Lower lobe of right lung (tissue), 2 donors: ENCODE data around the gene APOA4. TPM values are rescaled to one million over a fixed set of nuclear protein-coding genes. Genes with fewer than 3 reads are reported as not detected.
A peak's percentile ranks its signal among the peaks of the same experiment; 100 is the strongest.

Source experiments
- ATAC-seq, 2 donors: fragments of 200-7000 bp; cut with Tn5 transposase; one replicate each; pipeline ENCODE4 v1.9.1; 2020 to 2022; ENCODE audit warnings: mild to moderate bottlenecking in 2 of 2, moderate library complexity in 2 of 2
- DNase-seq: peaks from one replicate; pipeline ENCODE4 v3.0.0-alpha.2; 2020
- H3K27ac ChIP-seq: fragments of 200-600 bp; one replicate; pipeline ENCODE4 v1.8.0; 2022
- H3K27me3 ChIP-seq: fragments of 200-600 bp; one replicate; pipeline ENCODE4 v1.8.0; 2022; ENCODE audit warnings: low read depth
- H3K36me3 ChIP-seq: fragments of 200-600 bp; one replicate; pipeline ENCODE4 v1.8.0; 2022; ENCODE audit warnings: mild to moderate bottlenecking
- H3K4me1 ChIP-seq: fragments of 200-600 bp; one replicate; pipeline ENCODE4 v1.8.0; 2022
- H3K4me3 ChIP-seq: fragments of 200-600 bp; one replicate; pipeline ENCODE4 v1.8.0; 2022; ENCODE audit warnings: mild to moderate bottlenecking
- H3K9me3 ChIP-seq: fragments of 200-600 bp; one replicate; pipeline ENCODE4 v1.8.0; 2022
- intact Hi-C: fragments of 100-400 bp; cut with DNase I; formaldehyde crosslinking; loops from one replicate; pipeline ENCODE4 v1.11.0; 2022
- total RNA-seq: library from RNA; stranded (reverse); fragmentation: NEBNext Ultra II Directional; extraction: Animal tissue kit (Norgen Biotek cat#: 25700); gene quantifications from one replicate; pipeline ENCODE4 v1.2.1, GENCODE V29; 2021
- TF ChIP-seq, protein P1 (sequence below): fragments of 200-600 bp; IDR thresholded peaks from one replicate; pipeline ENCODE4 v1.8.0; 2022; ENCODE audit warnings: antibody characterized with exemption, mild to moderate bottlenecking
- donor health status: DM: no; HTN: yes; CAD: no; lungs with severe emphysema.

Gene APOA4
- total RNA-seq, 1 donor from 2014 or later, result not detected

DNA sequence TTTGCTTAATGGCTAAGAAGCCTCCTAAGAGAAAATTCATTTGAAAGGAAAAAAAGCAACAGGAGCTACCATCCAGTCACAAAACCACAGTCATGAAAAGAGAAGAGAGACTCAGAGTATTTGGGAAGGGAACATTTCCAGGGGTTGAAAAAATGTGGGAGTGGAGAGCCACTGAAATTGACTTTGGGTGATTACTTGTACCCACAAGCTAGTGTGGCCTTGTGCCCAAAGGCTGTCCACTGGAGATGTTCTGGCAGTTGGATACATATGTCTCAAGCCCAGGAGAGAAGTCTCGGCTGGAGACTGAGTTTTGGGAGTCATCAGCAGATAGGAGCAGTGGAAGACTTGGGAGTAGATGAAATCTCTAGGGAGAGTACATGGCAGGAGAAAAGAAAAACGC is 28.3 kb downstream of the APOA4 start:
- Histone ChIP-seq H3K9me3 (no peaks in the 10 kb centered on the region), H3K4me1 (peaks cover 11% of the 10 kb centered on the region), H3K4me3 (no peak overlapping the region), H3K36me3 (no peaks in the 10 kb centered on the region), H3K27me3 (no peaks in the 10 kb centered on the region), H3K27ac (no peak overlapping the region)
- ATAC-seq (no peak), DNase-seq (no peak)
- TF ChIP-seq, protein P1, sequence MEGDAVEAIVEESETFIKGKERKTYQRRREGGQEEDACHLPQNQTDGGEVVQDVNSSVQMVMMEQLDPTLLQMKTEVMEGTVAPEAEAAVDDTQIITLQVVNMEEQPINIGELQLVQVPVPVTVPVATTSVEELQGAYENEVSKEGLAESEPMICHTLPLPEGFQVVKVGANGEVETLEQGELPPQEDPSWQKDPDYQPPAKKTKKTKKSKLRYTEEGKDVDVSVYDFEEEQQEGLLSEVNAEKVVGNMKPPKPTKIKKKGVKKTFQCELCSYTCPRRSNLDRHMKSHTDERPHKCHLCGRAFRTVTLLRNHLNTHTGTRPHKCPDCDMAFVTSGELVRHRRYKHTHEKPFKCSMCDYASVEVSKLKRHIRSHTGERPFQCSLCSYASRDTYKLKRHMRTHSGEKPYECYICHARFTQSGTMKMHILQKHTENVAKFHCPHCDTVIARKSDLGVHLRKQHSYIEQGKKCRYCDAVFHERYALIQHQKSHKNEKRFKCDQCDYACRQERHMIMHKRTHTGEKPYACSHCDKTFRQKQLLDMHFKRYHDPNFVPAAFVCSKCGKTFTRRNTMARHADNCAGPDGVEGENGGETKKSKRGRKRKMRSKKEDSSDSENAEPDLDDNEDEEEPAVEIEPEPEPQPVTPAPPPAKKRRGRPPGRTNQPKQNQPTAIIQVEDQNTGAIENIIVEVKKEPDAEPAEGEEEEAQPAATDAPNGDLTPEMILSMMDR, result no peak
- intact Hi-C loops, result no loop called here

DNA sequence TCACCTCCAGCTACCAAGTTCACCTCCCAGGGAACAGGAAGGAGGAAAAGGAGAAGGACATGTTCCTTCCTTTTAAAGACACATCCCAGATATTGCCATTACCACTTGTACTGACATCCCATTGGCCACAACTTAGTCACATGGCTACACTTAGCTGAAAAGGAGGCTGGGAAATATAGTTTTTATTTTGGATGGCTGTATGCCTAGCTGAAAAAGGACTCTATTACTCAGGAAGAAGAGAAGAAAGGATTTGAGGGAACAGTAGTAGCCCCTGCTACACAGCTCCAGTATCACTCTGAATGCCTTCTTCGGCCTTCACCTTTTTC is 29.4 kb downstream of the APOA4 start:
- Histone ChIP-seq H3K4me3 (no peak overlapping the region), H3K36me3 (no peaks in the 10 kb centered on the region), H3K9me3 (no peaks in the 10 kb centered on the region), H3K27me3 (no peaks in the 10 kb centered on the region), H3K27ac (no peak overlapping the region), H3K4me1 (peaks cover 13% of the 10 kb centered on the region)
- intact Hi-C loops, result no loop called here
- TF ChIP-seq, protein P1, result no peak
- ATAC-seq (no peak), DNase-seq (no peak)

DNA sequence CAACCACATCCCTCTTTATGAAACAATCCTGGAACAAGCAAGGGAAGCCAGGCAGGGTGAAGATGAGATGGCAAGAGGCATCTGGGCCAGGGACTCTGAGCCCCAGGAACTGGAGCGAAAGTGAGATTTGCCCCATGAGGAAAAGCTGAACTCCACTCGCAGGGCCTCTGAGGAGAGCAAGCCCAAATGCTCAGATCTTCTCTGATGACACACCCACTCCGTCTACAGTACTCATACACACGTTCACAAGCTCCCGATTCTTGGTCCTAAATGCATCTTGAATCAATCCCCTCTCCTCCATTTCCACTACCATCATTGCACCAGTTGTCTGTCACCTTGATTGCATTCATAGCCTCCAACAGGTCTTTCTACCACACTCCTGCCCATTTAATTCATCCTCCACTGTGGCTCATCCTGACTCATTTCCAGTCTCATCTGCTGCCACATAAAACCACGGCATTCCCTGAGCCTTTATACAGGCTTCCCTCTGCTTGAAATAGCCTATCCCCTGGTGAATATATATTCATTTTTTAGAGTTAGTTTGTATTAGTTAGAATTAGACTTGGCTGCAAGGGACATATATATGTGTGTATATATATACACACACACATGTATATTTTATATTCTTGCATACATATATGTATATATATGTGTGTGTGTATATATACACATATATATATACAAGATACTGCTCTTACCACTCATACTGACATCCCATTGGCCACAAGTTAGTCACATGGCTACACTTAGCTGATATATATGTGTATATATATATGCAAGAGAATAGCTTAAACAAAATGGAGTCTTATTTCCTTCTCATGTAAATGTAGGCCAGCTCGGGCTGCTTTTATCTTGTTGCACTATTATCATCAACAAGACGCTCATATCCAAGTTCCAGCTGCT is 30.0 kb downstream of the APOA4 start:
- ATAC-seq, result no peak
- DNase-seq, result no peak
- Histone ChIP-seq H3K9me3 (no peaks in the 10 kb centered on the region), H3K4me3 (no peak overlapping the region), H3K27ac (no peak overlapping the region), H3K4me1 (peaks cover 19% of the 10 kb centered on the region), H3K36me3 (no peaks in the 10 kb centered on the region), H3K27me3 (no peaks in the 10 kb centered on the region)
- TF ChIP-seq, protein P1, result no peak
- intact Hi-C loops, result no loop called here

DNA sequence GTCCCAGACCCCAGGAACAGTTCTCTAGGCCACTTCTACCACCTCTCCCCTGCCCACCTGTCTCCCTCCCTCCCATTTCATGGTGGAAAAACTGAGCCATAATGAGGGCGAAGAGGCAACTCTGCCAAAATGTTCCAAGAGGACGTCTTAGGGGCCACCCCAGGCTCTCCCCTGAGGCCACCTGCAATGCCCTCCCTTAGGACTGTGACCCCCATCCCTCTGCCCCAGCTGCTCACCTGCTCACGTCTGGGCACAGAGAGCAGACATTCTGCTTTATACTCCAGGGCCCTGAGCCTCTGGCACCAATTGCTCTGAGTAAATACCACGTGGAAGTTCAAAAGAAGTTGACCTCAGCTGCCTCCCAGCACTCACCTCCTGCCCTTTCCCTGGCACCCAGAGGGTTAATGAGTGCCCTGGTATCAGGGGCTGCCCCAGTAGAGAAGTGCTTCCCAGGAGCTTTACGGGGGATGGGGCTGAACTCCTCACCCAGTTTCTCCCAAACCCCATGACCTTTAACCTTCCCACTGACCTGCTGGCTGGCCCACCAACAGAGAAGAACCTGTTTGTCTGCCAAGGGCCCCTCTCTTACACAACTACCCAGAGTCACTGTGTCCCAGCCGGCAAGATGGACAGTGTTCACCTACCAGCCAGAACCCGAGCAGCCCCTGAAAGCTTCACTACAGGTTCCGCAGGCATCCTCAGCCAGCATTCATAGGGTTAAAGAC is 30.8 kb downstream of the APOA4 start:
- Histone ChIP-seq H3K36me3 (no peaks in the 10 kb centered on the region), H3K27ac (no peak overlapping the region)
- intact Hi-C loops, result no loop called here

DNA sequence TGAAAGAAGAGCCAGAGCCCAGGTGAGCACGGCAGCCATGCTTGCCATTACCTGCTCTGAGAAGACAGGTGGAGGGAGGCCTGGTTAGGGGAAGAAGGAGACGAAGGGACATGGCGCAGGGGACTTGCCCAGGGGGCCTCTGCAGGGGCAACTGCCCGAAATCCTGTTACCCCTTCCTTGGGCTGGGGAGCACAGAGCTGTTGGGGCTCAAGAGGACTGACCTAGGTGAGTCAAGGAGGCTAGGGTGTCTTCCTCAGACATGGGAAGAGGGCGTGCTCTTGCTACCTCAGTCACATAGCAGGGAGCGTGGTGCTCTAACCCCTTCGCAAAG is 31.3 kb downstream of the APOA4 start, which contains the start of gene APOA5:
TSS of gene APOA5 (minus strand) at position 67 of the 331 bp plus-strand sequence. CDS start at position 48, 19 bp downstream.
- ATAC-seq (no peak), DNase-seq (no peak)
- Histone ChIP-seq H3K4me1 (peaks cover 26% of the 10 kb centered on the region), H3K36me3 (peaks cover under 1% of the 10 kb centered on the region), H3K4me3 (peak within 1 kb of the TSS; percentile 19), H3K27me3 (no peaks in the 10 kb centered on the region), H3K27ac (no peak within 1 kb of the TSS), H3K9me3 (no peaks in the 10 kb centered on the region)
- TF ChIP-seq, protein P1, result no peak
- intact Hi-C loops, result no loop called here

More for the DNA sequence above, 30.8 kb downstream of the APOA4 start:
- peaks cover 20% of the 10 kb centered on the region for H3K4me1 ChIP-seq
- DNase-seq (no peak), ATAC-seq (no peak)
- TF ChIP-seq, protein P1, result no peak
- no peak overlapping the region for H3K4me3 ChIP-seq
- no peaks in the 10 kb centered on the region for H3K27me3 ChIP-seq
- H3K9me3 ChIP-seq, result no peaks in the 10 kb centered on the region
